Lung (tissue), 12 donors: ENCODE data around the gene SMCO3. TPM values are rescaled to one million over a fixed set of nuclear protein-coding genes. Genes with fewer than 3 reads are reported as not detected.

ENCODE experiments used
- ATAC-seq: fragments of 200-7000 bp; cut with Tn5 transposase; one replicate; pipeline ENCODE4 v1.9.1; 2020; ENCODE audit warnings: moderate number of reproducible peaks; ENCODE audit not compliant: insufficient read depth, low FRiP score
- DNase-seq, 3 donors: peaks; one replicate each; pipeline ENCODE4 v3.0.0-alpha.2; 2013 to 2017
- H3K27ac ChIP-seq, 2 donors: one replicate each; pipeline ENCODE4 v1.5.1; 2013; ENCODE audit warnings: mild to moderate bottlenecking in 2 of 2, moderate library complexity in 2 of 2, control low read depth in 1 of 2, inconsistent platforms in 1 of 2, low read depth in 1 of 2, low read length in 1 of 2
- H3K27me3 ChIP-seq, 3 donors: one replicate each; pipeline ENCODE4 v1.5.1; 2013; ENCODE audit warnings: low read length in 2 of 3; ENCODE audit not compliant: control insufficient read depth in 3 of 3, insufficient read depth in 3 of 3
- H3K36me3 ChIP-seq, 4 donors: one replicate each; pipeline ENCODE4 v1.5.1; 2013; ENCODE audit warnings: low read length in 4 of 4, mild to moderate bottlenecking in 1 of 4, moderate library complexity in 1 of 4; ENCODE audit not compliant: control insufficient read depth in 4 of 4, insufficient read depth in 4 of 4
- H3K4me1 ChIP-seq, 5 donors: one replicate each; pipeline ENCODE4 v1.5.1; 2013; ENCODE audit warnings: low read length in 5 of 5, mild to moderate bottlenecking in 2 of 5, moderate library complexity in 1 of 5; ENCODE audit not compliant: control insufficient read depth in 5 of 5, insufficient read depth in 5 of 5
- H3K4me3 ChIP-seq: one replicate; pipeline ENCODE4 v1.5.1; 2013; ENCODE audit warnings: mild to moderate bottlenecking, control low read depth, moderate library complexity
- H3K9ac ChIP-seq, 2 donors: one replicate each; pipeline ENCODE4 v1.5.1; 2013; ENCODE audit warnings: low read length in 2 of 2, control low read depth in 1 of 2; ENCODE audit not compliant: insufficient read depth in 1 of 2
- H3K9me3 ChIP-seq, 4 donors: one replicate each; pipeline ENCODE4 v1.5.1; 2013; ENCODE audit warnings: low read length in 3 of 4, mild to moderate bottlenecking in 1 of 4, moderate library complexity in 1 of 4; ENCODE audit not compliant: control insufficient read depth in 4 of 4, insufficient read depth in 3 of 4
- CTCF ChIP-seq: IDR thresholded peaks from 2 replicates; pipeline ENCODE4 v1.5.1; 2012; ENCODE audit warnings: mild to moderate bottlenecking; ENCODE audit errors: control extremely low read depth, extremely low read depth
- WGBS, 2 donors: extraction: QIAGEN DNeasy Blood & Tissue Kit; methylation state at CpG; one replicate each; pipeline ENCODE4 v1.1.7; 2013; 5-methylcytosine and 5-hydroxymethylcytosine counted together
- polyA plus RNA-seq, 2 donors: library from polyadenylated mRNA; stranded (reverse); fragments of 200-250 nt; gene quantifications; one replicate each; pipeline ENCODE4 v1.2.1, GENCODE V29; 2013
- total RNA-seq, 2 donors: library from RNA; depleted of rRNA in 1 of 2; stranded (reverse); fragments of >200 nt in 1 of 2; gene quantifications; one replicate each; pipeline ENCODE4 v1.2.1, GENCODE V29; 2014 to 2021
- donor health status: control.
- donor health status: control.
- donor health status: Bipolar disorder and iron deficiency.
- donor health status: healthy.
- donor health status: DM: yes; HTN: yes; CAD: no.

SMCO3 gene
- total and polyA plus RNA-seq, 4 donors = 0.27 to 1.3 (median 0.70) TPM

GRCh38 chr12:14841761-14842160 is 27.8 kb upstream of the SMCO3 start:
- Histone ChIP-seq H3K27ac (peak overlapping the region; percentile 78 to 93), H3K9me3 (no peaks in the 10 kb centered on the region), H3K4me1 (peaks cover 1 to 21% (median 11%) of the 10 kb centered on the region in 5 donors), H3K27me3 (no peaks in the 10 kb centered on the region), H3K9ac (no peak overlapping the region), H3K4me3 (no peak overlapping the region), H3K36me3 (peaks cover 0 to 1% (median 0%) of the 10 kb centered on the region in 4 donors)
- 33 to 69% methylated on average over 3 of the region's 3 CpGs for WGBS, 2 donors
- DNase-seq (peak; percentile 18 to 44 (median 40)), ATAC-seq (peak; percentile 48)
- TF ChIP-seq CTCF = no peak

- no peak overlapping the region for H3K4me3 ChIP-seq
- H3K9ac ChIP-seq = no peak overlapping the region
- 82 to 90% methylated on average over 4 of the region's 4 CpGs for WGBS, 2 donors
- no peak for ATAC-seq
- no peaks in the 10 kb centered on the region for H3K9me3 ChIP-seq
- H3K36me3 ChIP-seq = peaks cover 0 to 1% (median 0%) of the 10 kb centered on the region in 4 donors
- TF ChIP-seq CTCF = no peak
- peaks cover 0 to 17% (median 6%) of the 10 kb centered on the region in 5 donors for H3K4me1 ChIP-seq
- no peaks in the 10 kb centered on the region for H3K27me3 ChIP-seq
- no peak overlapping the region for H3K27ac ChIP-seq
- DNase-seq = no peak
These were observed 26.6 kb upstream of the SMCO3 start for GRCh38 chr12:14840616-14841015.

- WGBS, 2 donors = 98 to 99% methylated on average over 1 of the region's 1 CpG
- peaks cover 0 to 22% (median 8%) of the 10 kb centered on the region in 5 donors for H3K4me1 ChIP-seq
- H3K36me3 ChIP-seq = peaks cover 0 to 1% (median 0%) of the 10 kb centered on the region in 4 donors
- no peak overlapping the region for H3K9ac ChIP-seq
- TF ChIP-seq CTCF = no peak
- H3K27ac ChIP-seq = no peak overlapping the region
- DNase-seq (no peak), ATAC-seq (no peak)
- no peaks in the 10 kb centered on the region for H3K27me3 ChIP-seq
- H3K9me3 ChIP-seq = no peaks in the 10 kb centered on the region
- no peak overlapping the region for H3K4me3 ChIP-seq
These were observed 25.3 kb upstream of the SMCO3 start for GRCh38 chr12:14839262-14839661.
